ENCODE results near the gene DUSP3. TPM values are rescaled to one million over a fixed set of nuclear protein-coding genes. Genes with fewer than 3 reads are reported as not detected.

DUSP3 gene
- total and polyA plus RNA-seq, 7 donors = 32.3 to 140 (median 70.4) TPM

DNA sequence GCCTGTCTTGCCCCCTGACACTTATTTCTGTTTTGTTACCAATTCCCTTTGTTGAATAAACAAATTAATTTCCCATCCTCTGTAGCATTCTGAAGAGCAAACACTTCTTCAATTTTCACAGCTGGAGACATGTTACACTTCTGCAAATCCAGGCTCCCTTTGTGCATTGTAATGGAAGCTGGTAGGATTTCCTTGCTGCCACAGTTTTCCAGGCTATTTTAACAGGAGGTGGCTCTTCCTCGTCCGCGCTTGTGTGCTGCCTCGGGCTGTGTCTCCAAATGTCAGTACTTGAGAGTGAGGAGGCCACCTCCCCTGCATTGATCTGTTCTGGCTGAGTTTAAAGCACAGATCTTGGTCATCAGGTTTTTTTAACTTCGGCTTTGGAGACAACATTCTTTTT, 60.2 kb downstream of the DUSP3 start:
- no peak for TF ChIP-seq POLR2AphosphoS5 (IDR thresholded peaks at IDR 0.05)
- no peak for TF ChIP-seq EP300 (IDR thresholded peaks at IDR 0.05)
- TF ChIP-seq, protein P1, sequence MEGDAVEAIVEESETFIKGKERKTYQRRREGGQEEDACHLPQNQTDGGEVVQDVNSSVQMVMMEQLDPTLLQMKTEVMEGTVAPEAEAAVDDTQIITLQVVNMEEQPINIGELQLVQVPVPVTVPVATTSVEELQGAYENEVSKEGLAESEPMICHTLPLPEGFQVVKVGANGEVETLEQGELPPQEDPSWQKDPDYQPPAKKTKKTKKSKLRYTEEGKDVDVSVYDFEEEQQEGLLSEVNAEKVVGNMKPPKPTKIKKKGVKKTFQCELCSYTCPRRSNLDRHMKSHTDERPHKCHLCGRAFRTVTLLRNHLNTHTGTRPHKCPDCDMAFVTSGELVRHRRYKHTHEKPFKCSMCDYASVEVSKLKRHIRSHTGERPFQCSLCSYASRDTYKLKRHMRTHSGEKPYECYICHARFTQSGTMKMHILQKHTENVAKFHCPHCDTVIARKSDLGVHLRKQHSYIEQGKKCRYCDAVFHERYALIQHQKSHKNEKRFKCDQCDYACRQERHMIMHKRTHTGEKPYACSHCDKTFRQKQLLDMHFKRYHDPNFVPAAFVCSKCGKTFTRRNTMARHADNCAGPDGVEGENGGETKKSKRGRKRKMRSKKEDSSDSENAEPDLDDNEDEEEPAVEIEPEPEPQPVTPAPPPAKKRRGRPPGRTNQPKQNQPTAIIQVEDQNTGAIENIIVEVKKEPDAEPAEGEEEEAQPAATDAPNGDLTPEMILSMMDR (IDR thresholded peaks at IDR 0.05) = no peak
- TF ChIP-seq POLR2A (IDR thresholded peaks at IDR 0.05) = no peak
- 81 to 82% methylated on average over 5 of the region's 5 CpGs for WGBS, 2 donors
- DNase-seq = no peak
- peaks cover 0 to 6% (median 6%) of the 10 kb centered on the region in 4 donors for H3K4me1 ChIP-seq
- no peak overlapping the region for H3K4me3 ChIP-seq
- peaks cover 0 to 10% (median 5%) of the 10 kb centered on the region in 3 donors for H3K27me3 ChIP-seq
- no peaks in the 10 kb centered on the region for H3K36me3 ChIP-seq
- H3K27ac ChIP-seq = no peak overlapping the region
- H3K9me3 ChIP-seq = no peaks in the 10 kb centered on the region
- intact Hi-C loops (cut with DNase I) = no loop called here

DNA sequence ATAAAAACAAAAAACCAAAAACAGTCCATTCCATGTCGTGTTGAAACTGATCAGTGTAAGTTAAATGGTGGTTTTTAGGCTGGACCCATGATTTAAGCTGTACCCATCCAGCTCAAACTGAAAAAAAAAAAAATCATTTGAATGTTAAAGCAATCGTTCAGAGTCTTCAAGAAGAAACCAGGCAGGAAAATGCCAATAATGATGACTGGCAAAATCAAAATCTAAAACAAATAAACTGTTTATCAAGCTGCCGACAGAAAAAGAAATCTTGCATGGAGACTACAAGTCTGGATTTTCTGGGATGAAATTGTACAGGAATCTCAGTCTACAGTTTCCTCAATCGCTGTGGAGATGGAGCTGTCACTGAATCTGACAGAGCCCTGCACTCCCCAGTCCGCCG, 60.9 kb downstream of the DUSP3 start:
- TF ChIP-seq, protein P1 (IDR thresholded peaks at IDR 0.05) = no peak
- Histone ChIP-seq H3K4me3 (no peak overlapping the region), H3K27me3 (peaks cover 0 to 17% (median 10%) of the 10 kb centered on the region in 3 donors), H3K4me1 (peaks cover 0 to 10% (median 9%) of the 10 kb centered on the region in 4 donors), H3K9me3 (no peaks in the 10 kb centered on the region), H3K36me3 (no peaks in the 10 kb centered on the region), H3K27ac (no peak overlapping the region)
- DNase-seq = no peak
- 76 to 79% methylated on average over 6 of the region's 6 CpGs for WGBS, 2 donors
- intact Hi-C loops (cut with DNase I) = no loop called here

Other genes starting within 250 kb of the DUSP3 start
- 1 to 10 TPM in 2 of 4 donors, not detected in 2; 1.1 to 1.8 TPM for gene ETV4, start 232.6 kb downstream of the DUSP3 start, total RNA-seq
- gene ETV4, start 232.6 kb downstream of the DUSP3 start, polyA plus RNA-seq = 1 to 10 TPM in 2 of 3 donors, under 1 TPM in 1; 0.46 to 2.6 (median 1.2) TPM
- gene MEOX1, start 117.1 kb downstream of the DUSP3 start, total RNA-seq = 1 to 10 TPM; 2.5 to 5.3 (median 2.9) TPM
- gene MEOX1, start 117.1 kb downstream of the DUSP3 start, polyA plus RNA-seq = 1 to 10 TPM in 1 of 3 donors, under 1 TPM in 2; 0.23 to 3.4 (median 0.60) TPM
- not detected for gene SOST, start 20.2 kb downstream of the DUSP3 start, total RNA-seq
- not detected for gene SOST, start 20.2 kb downstream of the DUSP3 start, polyA plus RNA-seq
- gene CFAP97D1, start 1.5 kb upstream of the DUSP3 start, total RNA-seq = not detected
- not detected for gene CFAP97D1, start 1.5 kb upstream of the DUSP3 start, polyA plus RNA-seq
- 10 to 100 TPM in 1 of 4 donors, 1 to 10 TPM in 3; 5.0 to 10.5 (median 6.0) TPM for gene MPP3, start 54.2 kb upstream of the DUSP3 start, total RNA-seq
- 1 to 10 TPM in 2 of 3 donors, under 1 TPM in 1; 0.23 to 1.9 (median 1.2) TPM for gene MPP3, start 54.2 kb upstream of the DUSP3 start, polyA plus RNA-seq
- 1 to 10 TPM; 1.5 to 5.3 (median 2.6) TPM for gene CD300LG, start 68.2 kb upstream of the DUSP3 start, total RNA-seq
- 1 to 10 TPM in 1 of 3 donors, under 1 TPM in 1, not detected in 1; 0.60 to 1.5 TPM for gene CD300LG, start 68.2 kb upstream of the DUSP3 start, polyA plus RNA-seq
- gene MPP2, start 128.6 kb upstream of the DUSP3 start, total RNA-seq = 10 to 100 TPM; 10.9 to 33.0 (median 14.9) TPM
- 1 to 10 TPM in 1 of 3 donors, under 1 TPM in 2; 0.23 to 1.6 (median 0.60) TPM for gene MPP2, start 128.6 kb upstream of the DUSP3 start, polyA plus RNA-seq
- gene PPY, start 163.5 kb upstream of the DUSP3 start, total RNA-seq = not detected
- gene PPY, start 163.5 kb upstream of the DUSP3 start, polyA plus RNA-seq = not detected
- gene PYY, start 175.0 kb upstream of the DUSP3 start, total RNA-seq = 1 to 10 TPM in 1 of 4 donors, not detected in 3; 3.2 TPM
- gene PYY, start 175.0 kb upstream of the DUSP3 start, polyA plus RNA-seq = 100 to 1,000 TPM in 1 of 3 donors, 10 to 100 TPM in 2; 32.6 to 185 (median 63.1) TPM
- gene NAGS, start 225.6 kb upstream of the DUSP3 start, total RNA-seq = 1 to 10 TPM in 1 of 4 donors, under 1 TPM in 3; 0.54 to 1.4 (median 0.77) TPM
- 10 to 100 TPM in 2 of 3 donors, 1 to 10 TPM in 1; 3.9 to 13.2 (median 10.9) TPM for gene NAGS, start 225.6 kb upstream of the DUSP3 start, polyA plus RNA-seq
- gene TMEM101, start 236.0 kb upstream of the DUSP3 start, total RNA-seq = 10 to 100 TPM; 21.3 to 37.8 (median 26.3) TPM
- 10 to 100 TPM; 14.1 to 42.9 (median 22.2) TPM for gene TMEM101, start 236.0 kb upstream of the DUSP3 start, polyA plus RNA-seq

All from sigmoid colon (tissue), 7 donors.